Fibroblast of pulmonary artery (primary cell): ENCODE data around the gene ABT1.

Source experiments
- DNase-seq: peaks from one replicate; pipeline ENCODE4 v3.0.0-alpha.2; 2010; ENCODE audit warnings: low read depth
- H3K4me3 ChIP-seq: replicated peaks from 2 replicates; pipeline ENCODE4 v1.5.1; 2011; ENCODE audit warnings: low read depth, mild to moderate bottlenecking, control low read depth, low read length, moderate library complexity
- CTCF ChIP-seq: IDR thresholded peaks from 2 replicates; pipeline ENCODE4 v1.5.1; 2011; ENCODE audit warnings: mild to moderate bottlenecking, control low read depth, low read length, inconsistent platforms; ENCODE audit errors: missing control alignments

The ABT1 gene

GRCh38 chr6:26553635-26554446, 42.9 kb upstream of the ABT1 start:
- H3K4me3 ChIP-seq, result peak overlapping the region; percentile 61
- TF ChIP-seq CTCF, result no peak
- DNase-seq, result peak; percentile 96

- no peak for DNase-seq
- no peak for TF ChIP-seq CTCF
- peak overlapping the region; percentile 61 for H3K4me3 ChIP-seq
Observed at GRCh38 chr6:26554447-26554696, 42.4 kb upstream of the ABT1 start.

- TF ChIP-seq CTCF, result no peak
- DNase-seq, result peak; percentile 64
- peak overlapping the region; percentile 61 for H3K4me3 ChIP-seq
Observed at GRCh38 chr6:26554697-26555504, 41.9 kb upstream of the ABT1 start.

- H3K4me3 ChIP-seq, result peak overlapping the region; percentile 61
Observed at GRCh38 chr6:26555505-26556262, 41.1 kb upstream of the ABT1 start.

GRCh38 chr6:26556263-26557070, 40.3 kb upstream of the ABT1 start:
- DNase-seq, result peak; percentile 85
- TF ChIP-seq CTCF, result no peak
- peak overlapping the region; percentile 61 for H3K4me3 ChIP-seq

More at GRCh38 chr6:26555505-26556262, 41.1 kb upstream of the ABT1 start:
- DNase-seq, result no peak
- TF ChIP-seq CTCF, result no peak
